Lower leg skin (tissue), 3 donors: ENCODE measurements around the gene TNPO1.

ENCODE experiments used
- CTCF ChIP-seq, 3 donors: fragments of 450-650 bp; IDR thresholded peaks; one replicate each; pipeline ENCODE4 v1.5.1; 2016; ENCODE audit warnings: antibody characterized with exemption in 3 of 3, mild to moderate bottlenecking in 3 of 3, moderate library complexity in 2 of 3
- POLR2A ChIP-seq, 2 donors: fragments of 450-650 bp; IDR thresholded peaks; one replicate each; pipeline ENCODE4 v1.6.1; 2016 to 2017; ENCODE audit warnings: antibody characterized with exemption in 2 of 2, mild to moderate bottlenecking in 1 of 2, moderate library complexity in 1 of 2

- TF ChIP-seq POLR2A (IDR thresholded peaks at IDR 0.05) (no peak), CTCF (IDR thresholded peaks at IDR 0.05) (no peak)
Observed at GRCh38 chr5:72937517-72938061, 121.1 kb downstream of the TNPO1 start.
